ENCODE results near the gene PLCG2.

PLCG2 gene

DNA sequence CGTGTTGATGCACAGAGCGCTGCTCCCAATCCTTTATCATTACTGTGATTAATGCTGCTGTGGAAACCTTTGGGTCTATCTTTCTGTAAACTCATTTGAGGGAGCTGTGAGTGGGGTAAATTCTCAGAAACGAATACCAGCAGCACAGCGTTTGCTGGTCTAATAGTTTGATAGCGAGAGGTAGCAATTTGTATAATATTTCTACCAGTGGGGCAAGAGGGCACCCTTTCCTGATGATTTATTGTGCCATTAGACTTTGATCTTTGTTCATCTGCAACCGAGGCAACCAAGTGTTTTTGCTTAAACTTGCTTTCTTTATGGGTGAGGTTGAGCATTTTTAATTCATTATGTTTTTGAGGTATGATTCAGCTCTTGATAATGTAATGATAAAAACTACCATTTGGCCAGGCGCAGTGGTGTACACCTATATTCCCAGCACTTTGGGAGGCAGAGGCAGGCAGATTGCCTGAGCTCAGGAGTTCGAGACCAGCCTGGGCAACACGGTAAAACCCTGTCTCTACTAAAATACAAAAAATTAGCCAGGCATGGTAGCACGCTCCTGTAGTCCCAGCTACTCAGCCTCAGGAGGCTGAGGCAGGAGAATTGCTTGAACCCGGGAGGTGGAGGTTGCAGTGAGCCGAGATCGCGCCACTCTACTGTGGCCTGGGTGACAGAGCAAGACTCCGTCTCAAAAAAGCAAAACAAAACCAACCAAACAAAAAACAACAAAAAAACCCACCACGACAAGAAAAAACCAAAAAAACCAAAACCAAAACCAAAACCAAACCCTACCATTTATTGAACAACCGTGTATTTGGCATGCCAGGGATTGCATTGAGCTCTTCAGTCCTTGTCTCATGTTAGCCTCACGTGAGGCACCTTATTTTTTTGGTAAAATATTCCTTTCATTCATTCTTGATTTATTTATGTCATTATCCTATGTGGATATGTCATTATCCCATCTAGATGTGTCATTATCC is 81.5 kb downstream of the PLCG2 start:
- Histone ChIP-seq H3K27me3 (ENCODE audit: insufficient read depth, low read length) (no peaks in the 10 kb centered on the region), H3K4me1 (ENCODE audit: insufficient read depth, low read length) (no peaks in the 10 kb centered on the region), H2AFZ (ENCODE audit: low read depth, low read length) (no peak overlapping the region), H3K4me3 (ENCODE audit: low read length) (no peak overlapping the region), H3K9me3 (ENCODE audit: low read length) (no peaks in the 10 kb centered on the region), H3K36me3 (ENCODE audit: insufficient read depth, low read length) (no peaks in the 10 kb centered on the region)

DNA sequence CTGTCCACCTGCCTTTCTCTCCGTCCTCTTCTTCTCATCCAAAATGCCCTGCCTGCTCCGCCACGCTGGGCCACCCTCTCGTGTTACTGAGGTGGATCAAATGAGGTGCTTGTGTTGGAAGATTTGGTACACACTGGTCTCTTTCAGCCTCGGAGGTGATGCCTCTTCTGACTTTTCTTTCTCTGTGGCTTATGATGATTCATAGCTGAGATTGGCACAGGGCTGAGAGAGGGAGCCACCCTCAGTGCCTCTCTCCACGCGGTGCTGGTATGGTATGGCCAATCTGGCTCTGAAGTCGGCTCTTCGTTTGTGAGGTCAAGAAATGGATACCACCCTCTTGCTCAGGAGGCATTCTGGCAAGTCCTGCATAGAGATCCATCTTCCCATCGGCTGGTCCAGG is 82.4 kb downstream of the PLCG2 start:
- Histone ChIP-seq H3K4me1 (ENCODE audit: insufficient read depth, low read length) (no peaks in the 10 kb centered on the region), H3K27me3 (ENCODE audit: insufficient read depth, low read length) (no peaks in the 10 kb centered on the region), H3K36me3 (ENCODE audit: insufficient read depth, low read length) (no peaks in the 10 kb centered on the region), H2AFZ (ENCODE audit: low read depth, low read length) (no peak overlapping the region), H3K9me3 (ENCODE audit: low read length) (no peaks in the 10 kb centered on the region), H3K4me3 (ENCODE audit: low read length) (no peak overlapping the region)

DNA sequence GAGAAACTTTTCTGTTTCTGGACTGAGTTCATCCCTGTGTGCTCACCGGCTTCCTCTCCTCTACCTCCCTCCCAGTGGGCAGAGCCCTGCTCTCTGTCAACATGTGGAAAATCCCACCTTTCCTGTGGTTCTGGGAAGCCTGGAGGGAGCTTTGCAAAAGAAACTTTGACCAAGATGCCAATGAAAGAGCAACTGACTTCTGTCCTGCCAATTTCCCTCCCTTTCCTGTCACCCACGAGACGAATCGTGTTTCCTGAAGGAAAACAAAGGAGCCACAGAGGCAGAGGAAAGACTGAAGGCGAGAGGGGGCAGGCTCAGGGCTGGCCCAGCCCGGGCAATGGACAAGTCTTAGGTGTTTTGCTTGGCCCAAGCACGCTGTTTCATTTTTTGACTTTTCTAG is 82.8 kb downstream of the PLCG2 start:
- Histone ChIP-seq H2AFZ (ENCODE audit: low read depth, low read length) (no peak overlapping the region), H3K36me3 (ENCODE audit: insufficient read depth, low read length) (no peaks in the 10 kb centered on the region), H3K4me1 (ENCODE audit: insufficient read depth, low read length) (no peaks in the 10 kb centered on the region), H3K27me3 (ENCODE audit: insufficient read depth, low read length) (no peaks in the 10 kb centered on the region), H3K9me3 (ENCODE audit: low read length) (no peaks in the 10 kb centered on the region), H3K4me3 (ENCODE audit: low read length) (no peak overlapping the region)

DNA sequence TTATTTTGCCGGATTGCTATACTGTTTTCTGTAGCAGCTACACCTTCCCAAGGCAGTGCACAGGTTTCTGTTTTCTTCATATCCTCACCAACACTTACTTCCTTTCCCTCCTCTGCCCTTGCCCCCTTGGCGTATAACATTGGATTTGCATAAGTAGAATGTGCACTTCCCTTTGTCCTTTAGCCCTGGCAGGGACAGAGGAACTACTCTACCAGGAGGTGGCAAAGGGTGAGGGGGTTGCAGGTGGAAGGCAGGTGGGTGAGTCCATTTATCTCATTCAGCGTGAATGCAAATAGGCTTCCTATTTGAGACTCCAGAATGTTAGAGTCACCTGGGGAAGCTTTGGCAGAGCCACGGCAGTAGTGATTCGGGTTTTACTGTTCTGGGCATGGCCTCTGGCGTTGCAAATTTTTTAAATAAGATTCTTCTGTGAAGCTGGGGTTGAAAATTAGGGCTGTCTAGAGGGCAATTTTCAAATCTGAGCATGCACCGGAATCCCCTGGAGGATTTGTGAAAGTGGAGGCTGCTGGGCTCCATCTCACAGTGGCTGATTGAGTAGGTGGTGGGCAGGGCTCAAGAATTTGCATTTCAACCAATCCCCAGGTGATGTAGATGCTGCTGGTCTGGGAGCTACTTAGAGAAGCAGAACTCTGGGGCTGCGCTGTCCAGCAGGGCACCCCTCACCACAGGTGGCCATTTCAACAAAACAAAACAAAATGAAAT is 84.7 kb downstream of the PLCG2 start:
- H3K4me1 ChIP-seq (ENCODE audit: insufficient read depth, low read length), result no peaks in the 10 kb centered on the region
- no peaks in the 10 kb centered on the region for H3K36me3 ChIP-seq (ENCODE audit: insufficient read depth, low read length)
- no peaks in the 10 kb centered on the region for H3K27me3 ChIP-seq (ENCODE audit: insufficient read depth, low read length)
- H3K4me3 ChIP-seq (ENCODE audit: low read length), result no peak overlapping the region
- H3K9me3 ChIP-seq (ENCODE audit: low read length), result no peaks in the 10 kb centered on the region
- H2AFZ ChIP-seq (ENCODE audit: low read depth, low read length), result no peak overlapping the region

DNA sequence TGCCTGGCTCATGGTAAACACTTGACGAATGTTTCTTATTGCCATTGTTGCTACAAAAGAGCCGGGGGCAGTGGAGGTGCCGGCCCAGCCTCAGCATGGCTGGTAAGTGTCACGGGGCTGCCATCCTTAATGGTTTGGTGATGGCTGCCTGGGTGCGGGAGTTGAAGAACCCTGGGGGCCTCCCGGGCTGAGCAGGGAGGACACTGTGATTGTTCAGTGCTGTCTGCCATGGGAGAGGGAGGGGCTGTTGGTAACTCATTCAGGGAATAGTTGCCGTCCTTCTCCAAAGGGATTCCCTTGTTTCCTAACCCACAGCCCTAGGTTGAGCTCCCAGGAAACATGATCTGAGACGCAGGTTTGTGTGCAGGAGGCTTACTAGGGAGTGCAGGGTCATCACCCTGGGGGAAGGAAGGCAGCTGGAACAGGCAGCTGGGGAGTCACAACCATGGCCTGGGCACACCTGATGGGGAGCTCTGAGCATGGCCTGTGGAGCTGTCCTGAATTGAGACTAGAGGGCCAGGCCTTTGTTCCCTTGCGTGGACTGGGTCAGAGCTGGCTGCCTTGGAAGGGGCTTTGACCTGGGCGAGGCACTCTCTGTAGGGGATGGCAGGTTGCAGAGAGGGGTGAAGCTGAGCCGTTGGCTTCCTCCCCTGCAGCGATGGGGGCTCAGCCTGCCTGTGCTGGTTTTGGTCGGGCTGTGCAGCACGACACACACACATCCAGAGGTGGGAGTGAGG is 85.7 kb downstream of the PLCG2 start:
- Histone ChIP-seq H3K4me1 (ENCODE audit: insufficient read depth, low read length) (no peaks in the 10 kb centered on the region), H3K36me3 (ENCODE audit: insufficient read depth, low read length) (no peaks in the 10 kb centered on the region), H3K4me3 (ENCODE audit: low read length) (no peak overlapping the region), H3K27me3 (ENCODE audit: insufficient read depth, low read length) (no peaks in the 10 kb centered on the region), H2AFZ (ENCODE audit: low read depth, low read length) (no peak overlapping the region), H3K9me3 (ENCODE audit: low read length) (no peaks in the 10 kb centered on the region)

DNA sequence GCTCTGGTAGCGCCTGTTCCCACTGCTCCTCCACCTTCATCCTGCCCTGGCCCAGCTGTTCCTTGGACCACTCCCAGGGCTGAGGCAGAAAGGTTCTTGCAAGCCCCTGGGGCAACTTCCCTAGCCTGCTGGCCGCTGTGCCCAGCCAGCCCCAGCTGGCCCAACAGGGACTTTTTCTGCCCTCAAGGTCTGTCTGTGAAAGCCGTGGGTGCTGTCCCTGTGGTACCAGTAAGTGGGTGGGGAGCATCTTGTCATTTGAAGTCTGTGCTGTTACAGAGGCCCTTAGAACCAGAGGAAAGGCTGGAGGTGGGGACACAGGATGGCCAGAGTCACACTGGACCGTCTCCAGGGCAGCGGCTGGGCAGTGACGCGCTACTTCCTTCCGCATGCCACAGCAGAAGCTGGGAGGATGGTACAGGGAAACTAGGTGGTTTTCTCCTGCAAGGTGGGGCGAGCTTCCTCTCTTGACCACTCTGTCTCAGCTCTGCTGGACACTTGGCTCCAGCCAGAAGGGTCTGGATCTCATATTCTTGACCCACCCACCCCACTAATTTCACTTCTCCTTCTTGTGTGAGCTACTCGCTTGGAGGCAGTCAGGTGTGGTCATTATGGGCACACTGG is 87.8 kb downstream of the PLCG2 start:
- Histone ChIP-seq H3K4me3 (ENCODE audit: low read length) (no peak overlapping the region), H3K9me3 (ENCODE audit: low read length) (no peaks in the 10 kb centered on the region), H2AFZ (ENCODE audit: low read depth, low read length) (no peak overlapping the region), H3K36me3 (ENCODE audit: insufficient read depth, low read length) (no peaks in the 10 kb centered on the region), H3K4me1 (ENCODE audit: insufficient read depth, low read length) (no peaks in the 10 kb centered on the region), H3K27me3 (ENCODE audit: insufficient read depth, low read length) (no peaks in the 10 kb centered on the region)

DNA sequence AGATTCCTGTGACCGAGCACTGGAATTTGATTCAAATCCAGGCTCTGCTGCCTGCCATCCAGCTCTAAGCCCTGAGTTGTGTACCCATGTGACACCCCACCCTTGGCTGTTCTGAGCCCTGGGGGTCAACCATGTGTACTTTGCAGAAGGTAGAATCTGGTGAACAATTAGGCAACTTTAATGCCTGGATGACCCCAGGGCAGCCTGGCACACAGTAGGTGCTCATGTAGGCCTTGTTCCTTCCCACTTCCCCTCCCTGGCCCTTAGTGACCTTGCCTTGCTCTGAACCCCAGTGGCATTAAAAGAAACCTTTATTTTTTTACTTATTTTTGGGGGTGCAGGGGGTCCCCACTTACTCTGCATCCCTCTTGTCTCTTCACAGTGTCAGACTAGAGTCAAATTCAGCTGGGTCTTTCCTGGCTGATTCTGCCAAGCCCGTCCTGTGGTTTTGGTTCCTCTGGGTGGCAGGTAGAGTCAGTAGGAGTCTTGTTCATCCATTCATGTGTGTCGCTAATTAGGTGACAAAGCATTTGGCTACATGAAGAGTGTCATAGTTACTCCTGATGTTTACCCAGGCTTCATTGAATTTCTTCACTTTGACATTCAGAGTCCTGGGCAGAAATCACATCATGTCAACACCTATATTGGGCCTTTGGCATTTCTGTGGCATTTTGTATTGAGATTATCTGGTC is 89.1 kb downstream of the PLCG2 start:
- no peaks in the 10 kb centered on the region for H3K27me3 ChIP-seq (ENCODE audit: insufficient read depth, low read length)
- no peaks in the 10 kb centered on the region for H3K9me3 ChIP-seq (ENCODE audit: low read length)
- H3K36me3 ChIP-seq (ENCODE audit: insufficient read depth, low read length), result no peaks in the 10 kb centered on the region
- no peaks in the 10 kb centered on the region for H3K4me1 ChIP-seq (ENCODE audit: insufficient read depth, low read length)
- no peak overlapping the region for H3K4me3 ChIP-seq (ENCODE audit: low read length)
- no peak overlapping the region for H2AFZ ChIP-seq (ENCODE audit: low read depth, low read length)

DNA sequence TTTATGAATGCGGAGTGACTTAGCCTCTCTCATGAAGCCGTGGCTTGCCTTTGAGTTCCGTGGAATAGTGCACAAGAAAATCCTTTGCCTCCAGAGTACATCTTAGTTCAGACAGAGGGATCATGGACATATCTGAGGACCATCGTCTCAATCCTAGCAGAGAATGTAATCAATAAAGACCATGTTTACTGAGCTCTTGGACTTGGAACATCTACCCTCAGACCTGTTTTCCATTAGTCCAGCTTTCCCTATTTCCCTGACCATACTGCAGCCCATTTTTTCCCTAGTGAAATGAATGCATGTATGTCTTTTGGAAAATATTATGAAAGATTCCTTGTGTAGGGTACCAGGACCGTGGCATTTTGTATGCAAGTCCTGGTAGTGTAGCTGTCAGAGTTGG is 90.2 kb downstream of the PLCG2 start:
- H3K4me3 ChIP-seq (ENCODE audit: low read length), result no peak overlapping the region
- H3K27me3 ChIP-seq (ENCODE audit: insufficient read depth, low read length), result no peaks in the 10 kb centered on the region

DNA sequence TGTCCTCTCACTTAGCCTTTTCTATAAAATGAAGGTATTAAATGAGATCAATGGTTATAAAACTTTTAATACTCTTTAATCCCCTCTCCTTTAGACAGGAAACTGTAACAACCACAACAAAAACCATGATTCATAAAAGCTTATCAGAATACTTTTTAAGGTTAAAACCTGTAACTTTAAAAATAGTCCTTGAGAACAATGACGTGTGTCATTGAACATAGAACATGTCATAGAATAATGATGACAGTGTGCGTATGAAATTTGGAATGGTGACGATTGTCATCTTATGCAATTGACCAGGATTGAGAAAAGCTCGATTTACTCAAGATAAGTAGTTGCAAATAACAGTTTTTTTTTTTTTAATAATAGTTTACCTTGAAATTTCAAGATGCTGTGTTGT is 94.1 kb downstream of the PLCG2 start:
- no peaks in the 10 kb centered on the region for H3K4me1 ChIP-seq (ENCODE audit: insufficient read depth, low read length)
- no peaks in the 10 kb centered on the region for H3K36me3 ChIP-seq (ENCODE audit: insufficient read depth, low read length)
- no peak overlapping the region for H2AFZ ChIP-seq (ENCODE audit: low read depth, low read length)
- no peak overlapping the region for H3K4me3 ChIP-seq (ENCODE audit: low read length)
- no peaks in the 10 kb centered on the region for H3K27me3 ChIP-seq (ENCODE audit: insufficient read depth, low read length)
- H3K9me3 ChIP-seq (ENCODE audit: low read length), result no peaks in the 10 kb centered on the region

More for the DNA sequence above, 90.2 kb downstream of the PLCG2 start:
- Histone ChIP-seq H3K9me3 (ENCODE audit: low read length) (no peaks in the 10 kb centered on the region), H2AFZ (ENCODE audit: low read depth, low read length) (no peak overlapping the region), H3K36me3 (ENCODE audit: insufficient read depth, low read length) (no peaks in the 10 kb centered on the region), H3K4me1 (ENCODE audit: insufficient read depth, low read length) (no peaks in the 10 kb centered on the region)

DNA sequence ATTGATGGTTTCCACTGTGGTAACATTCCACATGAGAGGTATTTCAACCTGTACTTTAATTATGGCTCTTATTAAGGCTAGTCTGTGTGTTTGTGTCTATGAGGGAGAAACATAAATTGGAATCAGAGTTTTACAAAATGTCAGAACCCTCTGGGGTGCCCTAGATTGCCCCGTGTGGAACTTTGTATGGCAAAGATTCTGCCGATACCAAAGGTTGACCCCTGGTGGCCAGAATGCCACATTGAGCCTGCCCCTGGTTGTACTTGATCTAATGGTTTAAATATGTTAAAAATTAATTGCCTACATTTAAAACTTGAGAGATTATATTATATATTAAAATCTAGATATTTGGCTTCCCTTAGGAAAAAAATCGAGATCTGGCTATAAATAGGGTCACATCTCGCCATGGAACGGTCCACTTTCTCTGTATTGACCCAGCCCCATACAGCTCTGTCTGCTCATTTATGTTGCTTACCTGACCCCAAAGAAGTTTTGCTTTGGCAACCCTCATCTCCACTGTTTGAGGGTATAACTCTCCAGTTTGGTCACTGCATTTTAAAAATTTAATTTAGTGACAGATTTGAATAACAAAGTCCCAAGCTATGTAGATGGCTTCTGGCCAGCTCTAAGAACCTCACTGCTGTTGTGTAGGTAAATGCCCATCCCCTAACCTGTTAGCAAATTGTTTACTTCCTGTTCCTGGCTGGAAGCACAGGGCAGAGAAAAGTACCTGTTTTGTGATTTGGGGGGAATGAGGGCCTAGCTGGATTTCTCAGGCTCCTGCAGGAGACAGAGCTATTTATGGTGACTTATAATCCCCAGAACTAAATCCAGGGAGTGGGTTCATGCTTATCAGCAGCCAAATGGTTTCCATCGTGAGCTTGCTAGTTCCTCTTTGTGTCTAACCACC is 95.0 kb downstream of the PLCG2 start:
- no peaks in the 10 kb centered on the region for H3K4me1 ChIP-seq (ENCODE audit: insufficient read depth, low read length)
- H3K27me3 ChIP-seq (ENCODE audit: insufficient read depth, low read length), result no peaks in the 10 kb centered on the region
- H3K36me3 ChIP-seq (ENCODE audit: insufficient read depth, low read length), result no peaks in the 10 kb centered on the region

DNA sequence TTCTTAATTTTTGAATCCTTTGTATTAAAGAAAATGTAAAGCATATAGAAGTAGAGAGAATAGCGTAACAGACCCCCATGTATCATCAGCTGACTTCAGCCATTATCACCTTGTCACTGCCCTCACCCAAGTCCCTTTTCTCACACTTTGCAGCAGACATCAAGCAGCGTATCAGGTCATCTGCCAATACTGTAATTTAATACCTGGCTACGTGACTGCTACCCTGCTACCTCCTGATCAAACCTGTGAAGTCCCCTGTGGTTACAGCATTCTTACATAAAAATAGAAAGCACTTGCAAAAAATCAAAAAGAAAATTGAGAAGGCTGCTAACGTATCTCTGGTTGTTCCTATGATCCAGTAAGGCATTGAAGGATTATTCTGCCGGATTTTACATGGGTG is 96.4 kb downstream of the PLCG2 start:
- no peaks in the 10 kb centered on the region for H3K27me3 ChIP-seq (ENCODE audit: insufficient read depth, low read length)
- H3K36me3 ChIP-seq (ENCODE audit: insufficient read depth, low read length), result no peaks in the 10 kb centered on the region
- H2AFZ ChIP-seq (ENCODE audit: low read depth, low read length), result no peak overlapping the region
- H3K4me3 ChIP-seq (ENCODE audit: low read length), result no peak overlapping the region
- no peaks in the 10 kb centered on the region for H3K4me1 ChIP-seq (ENCODE audit: insufficient read depth, low read length)
- no peaks in the 10 kb centered on the region for H3K9me3 ChIP-seq (ENCODE audit: low read length)

More for the DNA sequence above, 95.0 kb downstream of the PLCG2 start:
- Histone ChIP-seq H3K9me3 (ENCODE audit: low read length) (no peaks in the 10 kb centered on the region), H3K4me3 (ENCODE audit: low read length) (no peak overlapping the region), H2AFZ (ENCODE audit: low read depth, low read length) (no peak overlapping the region)
